ENCODE results near the gene SPEM1.

Gene SPEM1

GRCh38 chr17:7379134-7379533, 41.0 kb upstream of the SPEM1 start:
- Histone ChIP-seq H3K9me3 (ENCODE audit: insufficient read depth, low read length) (peaks cover 9% of the 10 kb centered on the region; the same call in 1 of the 2 replicates), H2AFZ (ENCODE audit: low read depth, low read length, severe bottlenecking) (no peak overlapping the region), H3F3A (ENCODE audit: insufficient read depth) (no peaks in the 10 kb centered on the region), H4K20me1 (ENCODE audit: low read depth, low read length) (no peaks in the 10 kb centered on the region), H3K4me3 (ENCODE audit: insufficient read depth, low read length, poor library complexity, severe bottlenecking) (no peak overlapping the region), H3K9ac (ENCODE audit: low read length) (no peak overlapping the region), H3K9me2 (replicated peaks; ENCODE audit: insufficient read depth, low read length) (no peaks in the 10 kb centered on the region), H3K4me2 (ENCODE audit: low read depth, low read length, poor library complexity, severe bottlenecking) (no peak overlapping the region), H3K36me3 (ENCODE audit: low read length) (no peaks in the 10 kb centered on the region), H3K27me3 (ENCODE audit: low read length) (no peaks in the 10 kb centered on the region), H3K79me2 (ENCODE audit: insufficient read depth, low read length) (no peaks in the 10 kb centered on the region), H3K27ac (ENCODE audit: low read depth, low read length) (no peak overlapping the region)
- TF ChIP-seq CTCF (IDR thresholded peaks at IDR 0.05; ENCODE audit: insufficient read depth, low read length, poor library complexity, severe bottlenecking) (no peak), EZH2phosphoT487 (conservative IDR thresholded peaks at IDR 0.05; ENCODE audit: low read length) (no peak)

DNA sequence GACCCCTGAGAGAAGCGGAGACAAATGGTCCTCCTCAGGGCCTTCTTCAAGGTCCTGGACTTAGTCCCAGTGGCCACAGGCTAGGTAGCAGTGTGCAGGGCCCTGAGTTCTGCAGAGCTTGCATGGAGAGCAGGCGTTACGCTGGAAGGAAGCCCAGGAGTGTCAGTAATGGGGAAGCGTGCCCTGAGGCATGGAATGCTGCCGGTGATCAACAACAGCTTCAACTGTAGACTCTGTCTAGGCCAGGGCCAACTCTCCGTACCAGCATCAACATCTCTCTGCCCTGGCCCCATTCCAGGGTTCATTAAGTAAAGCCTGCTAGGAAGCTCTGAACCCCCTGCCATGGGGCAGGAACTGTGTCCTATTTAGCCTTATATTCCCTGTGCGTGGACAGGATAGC, 39.8 kb upstream of the SPEM1 start:
- Histone ChIP-seq H3K9me2 (replicated peaks; ENCODE audit: insufficient read depth, low read length) (no peaks in the 10 kb centered on the region), H3K36me3 (ENCODE audit: low read length) (no peaks in the 10 kb centered on the region), H3K9me3 (ENCODE audit: insufficient read depth, low read length) (peaks cover 9% of the 10 kb centered on the region; the same call in 1 of the 2 replicates), H3K4me2 (ENCODE audit: low read depth, low read length, poor library complexity, severe bottlenecking) (no peak overlapping the region), H2AFZ (ENCODE audit: low read depth, low read length, severe bottlenecking) (no peak overlapping the region), H3K27me3 (ENCODE audit: low read length) (no peaks in the 10 kb centered on the region), H3K4me3 (ENCODE audit: insufficient read depth, low read length, poor library complexity, severe bottlenecking) (no peak overlapping the region), H3K79me2 (ENCODE audit: insufficient read depth, low read length) (no peaks in the 10 kb centered on the region), H3F3A (ENCODE audit: insufficient read depth) (no peaks in the 10 kb centered on the region), H4K20me1 (ENCODE audit: low read depth, low read length) (no peaks in the 10 kb centered on the region), H3K27ac (ENCODE audit: low read depth, low read length) (no peak overlapping the region), H3K9ac (ENCODE audit: low read length) (no peak overlapping the region)
- TF ChIP-seq EZH2phosphoT487 (conservative IDR thresholded peaks at IDR 0.05; ENCODE audit: low read length) (no peak), CTCF (IDR thresholded peaks at IDR 0.05; ENCODE audit: insufficient read depth, low read length, poor library complexity, severe bottlenecking) (no peak)

DNA sequence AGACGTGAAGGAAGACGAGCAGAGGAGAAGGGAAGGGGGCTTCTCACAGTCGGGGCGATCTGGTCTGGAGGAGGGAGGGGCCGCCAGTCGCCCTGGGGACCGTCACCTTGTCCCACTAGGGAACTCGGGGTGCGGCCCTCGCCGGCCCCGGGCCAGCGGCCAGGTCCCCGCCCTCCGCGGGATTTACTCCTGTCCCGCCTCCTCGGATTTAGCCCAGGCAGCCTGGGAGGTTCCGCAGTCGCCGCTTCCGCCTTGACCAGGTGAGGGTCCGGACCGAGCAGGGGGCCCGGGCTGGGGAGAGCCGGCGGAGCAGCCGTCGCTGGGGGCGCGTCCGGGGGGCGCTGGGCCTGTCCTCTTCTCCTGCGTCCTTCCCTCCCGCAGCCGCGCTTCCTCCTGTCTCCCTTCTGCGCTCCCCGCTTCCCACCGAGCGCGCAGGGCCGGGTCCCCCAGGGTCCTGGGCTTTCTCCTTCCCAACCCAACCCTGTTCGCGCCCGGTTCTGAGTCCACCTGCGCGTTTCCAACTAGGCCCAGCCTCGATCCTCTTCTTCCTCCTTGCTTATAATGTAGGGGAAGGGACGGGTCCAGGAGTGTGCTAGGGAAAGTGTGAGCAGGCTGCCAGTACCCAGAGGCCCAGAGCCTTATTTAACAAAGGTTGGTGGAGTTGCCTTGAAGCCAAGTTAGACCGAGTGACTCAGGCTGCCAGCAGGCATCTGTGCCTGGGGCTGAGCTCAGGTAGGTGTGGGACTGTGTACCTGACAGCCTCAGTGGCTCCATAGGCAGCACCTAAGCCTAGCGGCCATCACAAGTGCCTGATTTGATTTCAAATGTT, 39.1 kb upstream of the SPEM1 start, which contains the start of gene TNK1:
Gene TNK1, plus strand, starts transcription at position 235 of the 829 bp plus-strand sequence. CDS start 1,838 bp downstream, outside the sequence.
- H2AFZ ChIP-seq (ENCODE audit: low read depth, low read length, severe bottlenecking) = no peak within 1 kb of the TSS
- no peaks in the 10 kb centered on the region for H3K36me3 ChIP-seq (ENCODE audit: low read length)
- TF ChIP-seq EZH2phosphoT487 (conservative IDR thresholded peaks at IDR 0.05; ENCODE audit: low read length) (no peak), CTCF (IDR thresholded peaks at IDR 0.05; ENCODE audit: insufficient read depth, low read length, poor library complexity, severe bottlenecking) (no peak)
- H3K4me3 ChIP-seq (ENCODE audit: insufficient read depth, low read length, poor library complexity, severe bottlenecking) = no peak within 1 kb of the TSS
- no peak within 1 kb of the TSS for H3K4me2 ChIP-seq (ENCODE audit: low read depth, low read length, poor library complexity, severe bottlenecking)
- H3K9me2 ChIP-seq (replicated peaks; ENCODE audit: insufficient read depth, low read length) = no peaks in the 10 kb centered on the region
- H3K27ac ChIP-seq (ENCODE audit: low read depth, low read length) = no peak within 1 kb of the TSS
- no peaks in the 10 kb centered on the region for H3K79me2 ChIP-seq (ENCODE audit: insufficient read depth, low read length)
- peaks cover 9% of the 10 kb centered on the region; the same call in 1 of the 2 replicates for H3K9me3 ChIP-seq (ENCODE audit: insufficient read depth, low read length)
- no peak within 1 kb of the TSS for H3K9ac ChIP-seq (ENCODE audit: low read length)
- H3F3A ChIP-seq (ENCODE audit: insufficient read depth) = no peaks in the 10 kb centered on the region
- H4K20me1 ChIP-seq (ENCODE audit: low read depth, low read length) = no peaks in the 10 kb centered on the region
- no peaks in the 10 kb centered on the region for H3K27me3 ChIP-seq (ENCODE audit: low read length)
